GM04503 (cell line): ENCODE measurements around the gene JADE1.

ENCODE experiments used
- DNase-seq: peaks from one replicate; pipeline ENCODE4 v3.0.0-alpha.2; 2012; ENCODE audit warnings: low read depth

Gene JADE1

DNA sequence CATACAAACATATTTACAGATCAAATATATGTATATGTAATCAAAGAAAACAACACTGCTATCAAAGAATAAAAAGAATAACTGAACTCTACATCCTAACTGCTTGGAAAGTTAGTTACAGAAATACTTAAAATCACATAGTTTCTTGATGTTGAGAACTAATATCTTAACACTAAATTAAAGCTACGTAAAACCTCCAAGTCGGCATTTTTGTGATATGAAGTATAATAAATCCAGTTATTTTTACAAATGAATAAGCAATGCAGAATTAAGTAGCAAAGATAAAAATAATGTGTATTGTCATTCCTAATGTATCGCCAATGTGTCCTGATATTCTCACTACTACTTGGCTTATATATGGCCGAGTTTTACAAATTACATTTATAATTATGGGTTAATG is 68.4 kb downstream of the JADE1 start:
- DNase-seq, result no peak

DNA sequence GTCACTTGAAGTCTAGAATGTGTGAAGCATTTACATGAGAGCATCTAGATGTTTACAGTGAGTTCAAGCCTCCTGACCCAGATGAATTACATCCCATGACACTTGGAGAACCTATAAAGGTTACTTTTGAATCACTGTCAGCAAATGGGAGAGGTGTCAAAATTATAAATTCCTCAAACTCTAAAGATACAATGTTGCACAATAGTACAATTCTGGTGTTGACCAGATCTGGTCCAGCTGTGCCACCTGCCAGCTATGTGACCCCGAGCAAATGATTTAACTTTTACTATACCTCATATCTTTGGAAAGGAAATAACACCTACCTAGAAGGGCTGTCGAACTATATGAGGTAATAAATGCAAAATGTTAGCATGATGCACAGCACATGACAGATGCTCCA is 69.8 kb downstream of the JADE1 start:
- no peak for DNase-seq

DNA sequence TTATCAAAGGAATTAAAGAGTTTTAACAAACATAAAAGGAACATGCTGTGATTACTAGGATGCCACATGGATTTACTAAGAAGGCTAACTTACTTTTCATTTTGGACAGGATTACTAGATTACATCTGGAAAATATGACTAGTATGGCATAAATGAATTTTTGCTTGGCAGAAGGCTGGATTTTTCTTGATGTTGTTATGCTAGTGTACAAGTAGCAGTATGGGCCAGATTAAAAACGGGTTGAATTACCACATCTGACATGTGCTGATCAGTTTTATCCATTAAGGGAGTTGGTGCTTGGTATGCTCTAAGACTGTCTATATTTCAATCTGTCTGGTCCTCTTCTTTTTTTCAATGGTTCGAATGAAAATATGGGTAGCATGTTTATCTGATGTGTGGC is 70.5 kb downstream of the JADE1 start:
- DNase-seq, result no peak

DNA sequence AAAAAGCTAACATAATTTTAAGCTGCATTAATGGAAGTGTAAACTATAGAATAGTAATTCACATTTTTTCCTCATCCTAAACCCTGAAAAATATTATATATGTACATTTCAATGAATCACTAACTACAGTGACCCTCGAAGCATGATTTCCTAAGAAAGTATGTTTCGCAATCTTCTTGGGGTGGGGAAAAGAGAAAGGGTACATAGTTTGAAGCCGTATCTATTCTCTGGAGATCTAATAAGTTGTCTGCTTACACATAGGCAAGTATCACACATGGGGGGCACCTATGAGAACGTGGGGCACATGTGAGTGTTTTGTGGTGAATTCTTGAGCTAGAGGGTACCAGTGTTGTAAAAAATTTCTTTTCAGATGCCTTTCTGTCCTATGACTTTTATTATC is 71.2 kb downstream of the JADE1 start:
- no peak for DNase-seq

DNA sequence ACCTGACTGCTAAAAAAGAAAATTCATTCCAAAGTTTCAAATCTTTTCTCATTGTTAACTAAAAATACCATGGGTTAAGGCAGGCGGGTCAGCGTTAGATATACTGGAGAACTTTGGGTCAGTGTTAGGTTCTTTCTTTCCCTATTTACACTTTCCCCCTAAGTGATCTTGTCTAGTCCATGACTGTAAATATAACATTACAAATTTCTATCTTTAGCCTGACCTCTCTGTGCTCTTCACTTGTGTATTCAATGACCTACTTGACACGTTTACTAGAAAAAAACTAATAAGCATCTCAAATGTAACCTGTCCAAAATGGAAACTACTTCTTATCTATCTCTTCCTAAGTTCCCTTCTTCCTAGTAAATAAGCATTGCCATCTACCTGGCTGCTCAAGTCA is 95.3 kb downstream of the JADE1 start:
- no peak for DNase-seq

DNA sequence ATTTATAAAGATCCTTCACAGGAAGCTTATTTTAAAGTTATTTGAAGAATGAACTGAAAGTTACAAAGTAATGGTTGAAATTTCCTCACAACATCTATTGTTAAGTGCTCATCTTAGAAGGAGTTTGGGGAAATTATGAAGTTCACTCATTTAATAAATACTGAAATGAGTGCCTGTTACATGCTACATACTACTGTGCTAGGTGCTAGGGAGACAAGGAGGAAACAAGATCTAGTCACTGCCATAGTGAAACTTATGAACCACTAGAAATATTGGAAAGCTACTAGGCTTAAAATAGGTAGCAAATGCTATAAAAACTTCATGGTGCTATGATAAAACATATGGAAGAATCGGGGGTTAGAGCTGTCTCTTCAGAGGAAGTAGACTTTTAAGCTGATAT is 97.1 kb downstream of the JADE1 start:
- no peak for DNase-seq

DNA sequence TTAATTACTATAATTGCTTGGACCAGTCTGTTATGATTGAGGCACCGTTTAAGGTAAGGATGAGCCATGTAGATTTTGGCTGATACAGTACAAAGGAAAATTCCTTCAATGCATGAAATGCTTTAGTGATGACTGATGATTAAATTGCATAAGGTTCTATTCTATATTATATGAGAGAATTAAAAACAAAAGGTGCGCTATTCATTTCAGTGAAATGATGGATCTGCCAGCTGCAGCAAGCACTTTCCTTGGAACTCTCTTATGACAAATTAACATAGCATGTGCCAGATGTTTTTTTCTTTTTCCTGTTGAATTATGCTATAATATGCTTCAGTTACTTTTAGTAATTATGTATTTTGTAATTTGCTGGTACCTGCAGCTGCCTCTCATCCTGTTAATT is 98.5 kb downstream of the JADE1 start:
- DNase-seq, result no peak

DNA sequence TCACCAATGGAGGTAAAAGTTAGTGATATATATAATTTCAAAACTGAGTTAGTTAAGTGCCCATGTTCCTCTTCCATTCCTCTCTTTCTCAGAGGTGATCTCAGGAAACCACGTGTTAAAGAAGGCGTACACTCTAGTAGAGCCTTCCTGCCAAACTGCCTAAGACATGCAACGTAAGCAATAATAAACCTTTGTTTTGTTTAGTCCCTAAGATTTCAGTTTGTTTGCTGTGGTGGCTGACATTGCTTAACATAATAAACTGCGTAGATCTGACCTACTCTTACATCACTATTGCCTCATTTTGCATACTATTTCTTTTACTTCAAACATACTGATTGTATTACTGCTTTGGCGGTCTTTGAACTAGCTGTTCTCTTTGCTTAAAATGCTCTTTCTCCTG is 99.2 kb downstream of the JADE1 start:
- DNase-seq, result no peak

DNA sequence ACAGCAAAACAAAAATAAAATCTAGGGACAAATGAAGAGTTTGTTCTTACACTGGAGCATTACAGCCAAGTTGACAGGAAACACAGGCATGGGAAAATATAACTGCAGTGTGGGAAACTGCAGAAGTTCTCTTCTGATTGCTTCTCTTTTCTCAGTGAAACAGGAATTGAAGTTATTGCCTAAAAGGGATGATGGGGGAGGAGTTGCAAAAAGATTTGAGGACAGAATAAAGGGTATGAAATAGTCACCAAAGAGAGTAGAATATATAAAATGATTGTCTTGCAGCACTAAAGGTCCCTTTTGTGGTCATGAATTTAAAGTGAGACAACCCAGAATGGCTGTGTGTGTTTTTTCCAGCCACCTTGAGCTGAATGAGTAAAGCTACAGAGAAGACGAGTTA is 103.7 kb downstream of the JADE1 start:
- DNase-seq, result no peak

DNA sequence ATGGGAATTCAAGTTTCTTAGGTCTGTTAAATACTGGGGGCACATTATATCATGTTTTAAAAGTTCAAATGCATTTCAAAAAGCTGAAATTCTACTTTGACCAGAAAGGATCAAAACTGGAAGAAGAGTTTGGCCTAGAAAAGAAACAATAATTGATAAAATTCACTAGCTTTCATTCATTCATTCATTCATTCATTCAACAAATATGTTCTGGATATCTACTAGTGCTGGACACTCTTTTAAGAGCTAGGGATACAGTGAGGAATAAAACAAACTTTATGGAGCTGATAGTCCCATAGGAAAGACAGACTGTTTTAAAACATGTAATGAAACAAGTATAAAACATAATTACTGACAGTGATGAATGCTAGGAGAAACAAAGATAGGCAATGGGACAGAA is 106.0 kb downstream of the JADE1 start:
- DNase-seq, result no peak

DNA sequence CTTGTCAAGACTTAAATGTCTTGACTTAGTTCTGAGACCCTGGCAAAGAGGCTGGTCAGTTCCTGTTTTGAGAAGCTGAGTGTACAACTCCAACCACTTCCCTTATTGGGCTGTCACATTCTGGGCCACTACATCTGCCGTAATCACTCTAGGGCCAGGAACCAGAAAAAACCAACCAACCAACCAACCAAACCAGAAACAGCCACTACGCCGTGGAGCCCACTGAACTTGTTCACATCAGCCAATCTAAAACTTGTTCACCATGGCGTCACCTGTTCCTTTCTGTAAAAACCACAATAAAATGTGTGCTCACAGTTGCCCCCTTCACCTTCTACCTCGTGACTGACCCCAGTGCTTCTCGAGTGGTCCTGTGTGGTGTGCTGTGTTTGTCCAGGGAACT is 107.3 kb downstream of the JADE1 start:
- DNase-seq, result no peak

DNA sequence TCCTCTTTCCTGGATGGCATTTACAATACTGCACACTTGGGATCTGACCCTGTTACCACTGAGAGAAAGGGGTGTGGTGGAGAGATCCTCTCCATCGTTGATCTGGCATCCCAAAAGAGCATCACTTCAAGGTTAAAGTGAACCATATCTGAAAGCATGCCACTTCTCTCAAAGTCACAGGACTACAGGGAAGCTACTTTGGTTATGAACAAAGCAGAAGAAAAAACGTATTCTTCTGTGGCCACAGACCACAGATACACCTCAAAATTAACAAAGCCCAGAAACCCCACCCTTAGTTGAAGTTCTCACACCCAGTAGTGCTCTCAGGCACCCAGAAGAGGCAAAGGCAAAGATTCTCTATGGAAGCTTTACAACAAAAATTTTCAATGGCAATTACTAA is 108.3 kb downstream of the JADE1 start:
- DNase-seq, result no peak

DNA sequence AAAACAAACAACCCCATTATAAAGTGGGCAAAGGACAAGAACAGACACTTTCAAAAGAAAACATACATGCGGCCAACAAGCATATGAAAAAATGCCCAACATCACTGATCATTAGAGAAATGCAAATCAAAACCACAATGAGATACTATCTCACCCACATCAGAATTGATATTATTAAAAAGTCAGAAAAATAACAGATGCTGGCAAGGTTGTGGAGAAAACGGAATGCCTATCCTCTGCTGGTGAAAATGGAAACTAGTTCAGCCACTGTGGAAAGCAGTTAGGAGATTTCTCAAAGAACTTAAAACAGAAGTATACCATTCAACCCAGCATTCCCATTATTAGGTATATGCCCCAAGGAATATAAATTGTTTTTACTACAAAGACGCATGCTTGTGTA is 112.5 kb downstream of the JADE1 start:
- DNase-seq, result no peak
